Measurements from ENCODE around the gene DDX5.

DNA sequence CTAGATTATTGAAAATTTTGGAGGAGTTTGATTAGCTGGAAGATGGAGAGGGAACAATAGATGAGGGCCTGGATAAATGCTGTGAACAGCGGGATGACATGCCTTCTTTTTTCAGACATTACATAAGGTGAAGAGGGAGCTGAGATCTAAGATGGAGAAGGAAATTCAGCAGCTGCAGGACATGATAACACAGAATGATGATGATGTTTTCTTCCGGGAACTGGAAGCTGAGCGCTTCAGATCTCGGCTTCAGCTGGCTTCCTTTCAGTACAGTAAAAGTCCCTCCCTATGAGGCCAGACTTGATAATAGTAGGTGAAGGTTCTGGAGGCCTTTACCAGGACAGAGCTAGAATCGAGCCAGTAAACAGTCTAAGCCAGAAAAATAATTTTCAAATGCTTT lies 31.4 kb upstream of the DDX5 start:
- TF ChIP-seq POLR2A (IDR thresholded peaks at IDR 0.05) = no peak
- TF ChIP-seq, protein P1, sequence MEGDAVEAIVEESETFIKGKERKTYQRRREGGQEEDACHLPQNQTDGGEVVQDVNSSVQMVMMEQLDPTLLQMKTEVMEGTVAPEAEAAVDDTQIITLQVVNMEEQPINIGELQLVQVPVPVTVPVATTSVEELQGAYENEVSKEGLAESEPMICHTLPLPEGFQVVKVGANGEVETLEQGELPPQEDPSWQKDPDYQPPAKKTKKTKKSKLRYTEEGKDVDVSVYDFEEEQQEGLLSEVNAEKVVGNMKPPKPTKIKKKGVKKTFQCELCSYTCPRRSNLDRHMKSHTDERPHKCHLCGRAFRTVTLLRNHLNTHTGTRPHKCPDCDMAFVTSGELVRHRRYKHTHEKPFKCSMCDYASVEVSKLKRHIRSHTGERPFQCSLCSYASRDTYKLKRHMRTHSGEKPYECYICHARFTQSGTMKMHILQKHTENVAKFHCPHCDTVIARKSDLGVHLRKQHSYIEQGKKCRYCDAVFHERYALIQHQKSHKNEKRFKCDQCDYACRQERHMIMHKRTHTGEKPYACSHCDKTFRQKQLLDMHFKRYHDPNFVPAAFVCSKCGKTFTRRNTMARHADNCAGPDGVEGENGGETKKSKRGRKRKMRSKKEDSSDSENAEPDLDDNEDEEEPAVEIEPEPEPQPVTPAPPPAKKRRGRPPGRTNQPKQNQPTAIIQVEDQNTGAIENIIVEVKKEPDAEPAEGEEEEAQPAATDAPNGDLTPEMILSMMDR (IDR thresholded peaks at IDR 0.05) = no peak

Data from tibial nerve (tissue), 3 donors.